ENCODE data around the gene TUBB1. TPM values are rescaled to one million over a fixed set of nuclear protein-coding genes. Genes with fewer than 3 reads are reported as not detected.
"Not testable (repeated sequence)": the region's sequence is repeated elsewhere in the genome, so short reads cannot be mapped to it uniquely, and the experiment has no call there.

TUBB1 gene
- total and polyA plus RNA-seq, 11 donors = 0.07 to 0.64 (median 0.22) TPM; not detected in 1

- no peaks in the 10 kb centered on the region for H3K27me3 ChIP-seq
- H3K27ac ChIP-seq = peak overlapping the region in 2 of 12 donors; percentile 25 to 96
- ATAC-seq = no peak
- H3K4me3 ChIP-seq = no peak overlapping the region
- WGBS, 4 donors = 89 to 92% (median 90%) methylated on average over 6 to 8 of the region's 8 CpGs
- H3K9me3 ChIP-seq = no peaks in the 10 kb centered on the region
- peaks cover 0 to 7% (median 2%) of the 10 kb centered on the region in 9 donors for H3K36me3 ChIP-seq
- peak in 2 of 5 donors; percentile 2 to 14 for DNase-seq
- TF ChIP-seq POLR2A (IDR thresholded peaks at IDR 0.05) (no peak), CTCF (IDR thresholded peaks at IDR 0.05) (no peak)
- intact Hi-C loops (cut with DNase I) = no loop called here
- H3K4me1 ChIP-seq = peaks cover 11 to 71% (median 48%) of the 10 kb centered on the region in 12 donors
These were observed 10.4 kb upstream of the TUBB1 start for GRCh38 chr20:59008715-59009336.

- no peak overlapping the region for H3K4me3 ChIP-seq
- H3K4me1 ChIP-seq = peaks cover 7 to 66% (median 39%) of the 10 kb centered on the region in 12 donors
- DNase-seq (peak in 3 of 5 donors; percentile 16 to 26 (median 25)), ATAC-seq (no peak)
- intact Hi-C loops (cut with DNase I) = no loop called here
- no peaks in the 10 kb centered on the region for H3K9me3 ChIP-seq
- H3K27me3 ChIP-seq = no peaks in the 10 kb centered on the region
- 69 to 75% (median 74%) methylated on average over 8 of the region's 8 CpGs for WGBS, 4 donors
- TF ChIP-seq POLR2A (IDR thresholded peaks at IDR 0.05) = no peak
- TF ChIP-seq CTCF (IDR thresholded peaks at IDR 0.05) = no peak
- peak overlapping the region in 11 of 12 donors; percentile 2 to 86 (median 33) for H3K27ac ChIP-seq
- no peaks in the 10 kb centered on the region for H3K36me3 ChIP-seq
These were observed 8.8 kb upstream of the TUBB1 start for GRCh38 chr20:59010321-59010994.

- H3K27me3 ChIP-seq = no peaks in the 10 kb centered on the region
- DNase-seq (peak in 4 of 5 donors; percentile 36 to 56 (median 40)), ATAC-seq (peak in 1 of 4 donors; percentile 17)
- no peak for TF ChIP-seq POLR2A (IDR thresholded peaks at IDR 0.05)
- TF ChIP-seq CTCF (IDR thresholded peaks at IDR 0.05) = no peak
- peaks cover 0 to 58% (median 32%) of the 10 kb centered on the region in 12 donors for H3K4me1 ChIP-seq
- 45 to 60% (median 54%) methylated on average over 16 to 17 of the region's 17 CpGs for WGBS, 4 donors
- H3K36me3 ChIP-seq = no peaks in the 10 kb centered on the region
- H3K27ac ChIP-seq = peak overlapping the region in 11 of 12 donors; percentile 2 to 86 (median 33)
- intact Hi-C loops (cut with DNase I) = no loop called here
- no peaks in the 10 kb centered on the region for H3K9me3 ChIP-seq
- peak overlapping the region in 6 of 12 donors; percentile 8 to 36 (median 12) for H3K4me3 ChIP-seq
These were observed 8.0 kb upstream of the TUBB1 start for GRCh38 chr20:59010995-59011873.

- H3K27me3 ChIP-seq; H3K36me3 ChIP-seq; ATAC-seq; intact Hi-C loops (cut with DNase I); H3K9me3 ChIP-seq; DNase-seq: not testable (repeated sequence)
- peak overlapping the region in 2 of 12 donors; percentile 8 to 24 for H3K4me3 ChIP-seq
- WGBS, 4 donors = 91 to 93% (median 92%) methylated on average over 3 of the region's 3 CpGs
- peaks cover 0 to 61% (median 34%) of the 10 kb centered on the region in 12 donors for H3K4me1 ChIP-seq
- peak overlapping the region in 6 of 12 donors; percentile 25 to 86 (median 69) for H3K27ac ChIP-seq
These were observed 7.4 kb upstream of the TUBB1 start for GRCh38 chr20:59011874-59012157.
